HCT116 (cell line): ENCODE measurements around the gene FKBP5. TPM values are rescaled to one million over a fixed set of nuclear protein-coding genes. Genes with fewer than 3 reads are reported as not detected.

ENCODE experiments used
- ATAC-seq: fragments of 200-7000 bp; cut with Tn5 transposase; 2 replicates; pipeline ENCODE4 v1.9.1; 2020; ENCODE audit warnings: mild to moderate bottlenecking, moderate library complexity
- BruUV-seq: library from RNA; stranded (reverse); fragments of 400-500 nt; replicated peaks from 2 replicates; lab custom pipeline; 2021; lab: Mats Ljungman, UMichigan
- CTCF ChIA-PET: fragments of 300-600 bp; sonication (Branson Sonifier 250); formaldehyde crosslinking; loops from one replicate; lab custom pipeline; 2021; ENCODE audit warnings: antibody characterized with exemption; lab: Charles Lee
- POLR2A ChIA-PET: fragments of 300-600, 350-600 bp; sonication (Branson Sonifier 250); formaldehyde crosslinking; loops from one replicate; lab custom pipeline; 2021; ENCODE audit warnings: antibody characterized with exemption; lab: Charles Lee
- RAD21 ChIA-PET, 2 experiments: fragments of 300-600 bp; sonication (Branson Sonifier 250); formaldehyde crosslinking; loops; one replicate each; lab custom pipeline; 2023; ENCODE audit warnings: low total read pairs in 2 of 2; ENCODE audit not compliant: uncharacterized antibody in 2 of 2, unreplicated experiment in 2 of 2, low non-redundant PET in 1 of 2; lab: Charles Lee
- DNase-seq: peaks from one replicate; pipeline ENCODE4 v3.0.0-alpha.2; 2010; ENCODE audit warnings: low read depth, low spot score
- H2AFZ ChIP-seq: fragments of 200-600 bp; shearing (Covaris generic), sonication (generic); 2 replicates; pipeline ENCODE4 v1.6.1; 2017; ENCODE audit warnings: low read depth, mixed run types, mixed read lengths, antibody characterized with exemption, low read length; ENCODE audit not compliant: poor library complexity, severe bottlenecking
- H3K27ac ChIP-seq: 2 replicates; pipeline ENCODE4 v1.5.1; 2012; ENCODE audit warnings: low read depth, low read length
- H3K27me3 ChIP-seq: fragments of 200-600 bp; sonication (generic); 2 replicates; pipeline ENCODE4 v1.6.1; 2016; ENCODE audit warnings: mixed run types, low read length, mixed read lengths; ENCODE audit not compliant: insufficient read depth
- H3K36me3 ChIP-seq, 2 experiments: fragments of 200-500 bp in 1 of 2; fragments of 200-600 bp in 1 of 2; sonication (Bioruptor generic) in 1 of 2; sonication (generic) in 1 of 2; 2 replicates each; pipeline versions ENCODE4 v1.5.1 to v1.6.1; 2014 to 2016; ENCODE audit warnings: low read length in 2 of 2, inconsistent platforms in 1 of 2, mixed read lengths in 1 of 2, mixed run types in 1 of 2; ENCODE audit not compliant: insufficient read depth in 2 of 2, control insufficient read depth in 1 of 2
- H3K4me1 ChIP-seq, 2 experiments: fragments of 200-600 bp in 1 of 2; sonication (generic) in 1 of 2; 2 replicates each; pipeline versions ENCODE4 v1.5.1 to v1.6.1; 2012 to 2017; ENCODE audit warnings: low read length in 2 of 2, inconsistent platforms in 1 of 2, mild to moderate bottlenecking in 1 of 2, mixed read lengths in 1 of 2, mixed run types in 1 of 2, moderate library complexity in 1 of 2; ENCODE audit not compliant: insufficient read depth in 2 of 2, control insufficient read depth in 1 of 2
- H3K4me2 ChIP-seq: fragments of 200-600 bp; sonication (generic); 2 replicates; pipeline ENCODE4 v1.6.1; 2017; ENCODE audit warnings: mixed run types, low read length, mixed read lengths
- H3K4me3 ChIP-seq, 2 experiments: fragments of 200-600 bp in 1 of 2; sonication (generic) in 1 of 2; replicated peaks in 1 of 2; 2 replicates each; pipeline ENCODE4 v1.5.1; 2011 to 2016; ENCODE audit warnings: low read length in 2 of 2, control low read depth in 1 of 2, low read depth in 1 of 2, mild to moderate bottlenecking in 1 of 2, mixed read lengths in 1 of 2, mixed run types in 1 of 2
- H3K79me2 ChIP-seq: fragments of 200-600 bp; sonication (generic); 2 replicates; pipeline ENCODE4 v1.6.1; 2017; ENCODE audit warnings: mild to moderate bottlenecking, mixed run types, low read length, moderate library complexity, mixed read lengths; ENCODE audit not compliant: insufficient read depth
- H3K9ac ChIP-seq: fragments of 200-600 bp; sonication (generic); 2 replicates; pipeline ENCODE4 v1.6.1; 2016; ENCODE audit warnings: low read length, mixed read lengths
- H3K9me2 ChIP-seq: fragments of 200-600 bp; sonication (generic), shearing (Covaris generic); 2 replicates; pipeline ENCODE4 v1.6.1; 2017; ENCODE audit warnings: mixed run types, mild to moderate bottlenecking, moderate library complexity; ENCODE audit not compliant: insufficient read depth
- H3K9me3 ChIP-seq, 2 experiments: fragments of 200-500 bp in 1 of 2; fragments of 200-600 bp in 1 of 2; sonication (Bioruptor generic) in 1 of 2; sonication (generic) in 1 of 2; 2 replicates each; pipeline ENCODE4 v1.6.1; 2014 to 2017; ENCODE audit warnings: low read length in 2 of 2, mixed read lengths in 2 of 2, inconsistent platforms in 1 of 2, low read depth in 1 of 2, mild to moderate bottlenecking in 1 of 2, mixed run types in 1 of 2, moderate library complexity in 1 of 2; ENCODE audit not compliant: control insufficient read depth in 1 of 2, insufficient read depth in 1 of 2
- H4K20me1 ChIP-seq: fragments of 200-600 bp; sonication (generic), shearing (Covaris generic); 2 replicates; pipeline ENCODE4 v1.6.1; 2017; ENCODE audit warnings: mixed run types, mild to moderate bottlenecking, moderate library complexity; ENCODE audit not compliant: insufficient read depth
- CTCF ChIP-seq, 3 experiments: fragments of 200-600 bp in 1 of 3; sonication (generic) in 1 of 3; IDR thresholded peaks in 2 of 3; conservative IDR thresholded peaks in 1 of 3; 2 replicates each; pipeline ENCODE4 v1.5.1; 2012 to 2017; ENCODE audit warnings: low read depth in 2 of 3, low read length in 2 of 3, antibody characterized with exemption in 1 of 3, borderline replicate concordance in 1 of 3, control low read depth in 1 of 3, mild to moderate bottlenecking in 1 of 3, mixed read lengths in 1 of 3, mixed run types in 1 of 3, moderate library complexity in 1 of 3; ENCODE audit not compliant: insufficient read depth in 1 of 3
- EGR1 ChIP-seq: IDR thresholded peaks from 2 replicates; pipeline ENCODE4 v1.6.1; 2012; ENCODE audit warnings: low read depth
- ELF1 ChIP-seq: IDR thresholded peaks from 2 replicates; pipeline ENCODE4 v1.6.1; 2012; ENCODE audit warnings: low read depth, borderline replicate concordance
- MAX ChIP-seq: IDR thresholded peaks from 2 replicates; pipeline ENCODE4 v1.6.1; 2012
- SIN3A ChIP-seq: IDR thresholded peaks from 2 replicates; pipeline ENCODE4 v1.6.1; 2012; ENCODE audit warnings: low read depth
- SP1 ChIP-seq: IDR thresholded peaks from 2 replicates; pipeline ENCODE4 v1.6.1; 2012; ENCODE audit warnings: low read depth
- SRF ChIP-seq: IDR thresholded peaks from 2 replicates; pipeline ENCODE4 v1.6.1; 2012; ENCODE audit warnings: low read depth
- YY1 ChIP-seq: IDR thresholded peaks from 2 replicates; pipeline ENCODE4 v1.6.1; 2011; ENCODE audit warnings: low read length, low read depth, moderate library complexity, mild to moderate bottlenecking; ENCODE audit not compliant: insufficient replicate concordance; ENCODE audit errors: extremely low read depth
- ZFX ChIP-seq: fragments of 450-650 bp; IDR thresholded peaks from 2 replicates; pipeline ENCODE4 v1.6.1; 2017
- intact Hi-C: fragments of 100-400 bp; cut with micrococcal nuclease; formaldehyde crosslinking; loops from 2 replicates; pipeline ENCODE4 v1.10.0; 2022
- total RNA-seq: library from RNA; stranded (reverse); gene quantifications from one replicate; pipeline ENCODE4 v1.2.1, GENCODE V29; 2021; ENCODE audit not compliant: unreplicated experiment
- TF ChIP-seq, protein P1 (sequence below): IDR thresholded peaks from 2 replicates; pipeline ENCODE4 v1.6.1; 2012

FKBP5 gene
- total RNA-seq, 1 experiment from 2014 or later, result 50.3 TPM

GRCh38 chr6:35622283-35622682 is 66.4 kb downstream of the FKBP5 start:
- RAD21 ChIA-PET, result no interaction called here
- intact Hi-C loops, result no loop called here
- Histone ChIP-seq H3K79me2 (no peaks in the 10 kb centered on the region; the same call in 1 of the 2 replicates), H3K27me3 (no peaks in the 10 kb centered on the region), H3K9me2 (no peaks in the 10 kb centered on the region), H3K9ac (no peak overlapping the region), H3K27ac (no peak overlapping the region), H3K9me3 (no peaks in the 10 kb centered on the region)
- POLR2A ChIA-PET, result no interaction called here
- BruUV-seq, result no TSS peak
- ATAC-seq, result no peak
- TF ChIP-seq ZFX (no peak), ELF1 (no peak)
- TF ChIP-seq, all 23 proteins: peak for 0
- Histone ChIP-seq H3K36me3 (peaks cover 4 to 18% of the 10 kb centered on the region in 2 experiments), H3K4me2 (no peak overlapping the region), H2AFZ (no peak overlapping the region), H3K4me1 (peaks cover 4% of the 10 kb centered on the region in 2 experiments; a peak in 1 of 4 replicates), H4K20me1 (no peaks in the 10 kb centered on the region), H3K4me3 (no peak overlapping the region)
- CTCF ChIA-PET, result interaction anchor here (1.0 to 2.4 kb wide), 2 partner anchors 12 to 38 kb away, joined by 5 to 9 read pairs; no protein-coding TSS in a partner anchor
- DNase-seq, result no peak

DNA sequence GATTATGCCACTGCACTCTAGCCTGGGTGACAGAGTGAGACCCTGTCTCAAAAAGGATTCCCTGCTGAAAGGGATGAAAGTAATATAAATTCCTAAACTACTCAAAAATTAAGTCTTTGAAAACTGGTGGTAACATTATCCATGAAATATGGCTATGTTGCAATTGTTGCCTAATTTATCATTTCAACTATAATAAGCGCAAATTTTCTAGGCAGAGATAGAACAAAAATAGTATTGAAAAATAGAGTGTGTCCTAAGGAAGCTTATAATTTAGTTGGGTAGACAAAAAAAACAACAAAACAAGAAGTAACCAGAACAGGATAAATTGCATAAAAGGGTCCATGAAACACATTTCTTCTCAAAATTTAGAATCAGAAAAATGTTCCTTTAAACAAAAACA is 68.0 kb downstream of the FKBP5 start:
- CTCF ChIA-PET, result interaction anchor here (2.4 kb wide), 1 partner anchor 36 kb away, joined by 9 read pairs; no protein-coding TSS in a partner anchor
- H4K20me1 ChIP-seq, result no peaks in the 10 kb centered on the region
- ATAC-seq (no peak), DNase-seq (no peak)
- H2AFZ ChIP-seq, result no peak overlapping the region
- H3K36me3 ChIP-seq, result peaks cover 4 to 18% of the 10 kb centered on the region in 2 experiments
- H3K9me2 ChIP-seq, result no peaks in the 10 kb centered on the region
- H3K79me2 ChIP-seq, result no peaks in the 10 kb centered on the region
- no peak overlapping the region for H3K9ac ChIP-seq
- H3K27me3 ChIP-seq, result no peaks in the 10 kb centered on the region
- POLR2A ChIA-PET, result interaction anchor here (1.5 kb wide), 1 partner anchor 13 kb away, joined by 3 read pairs; no protein-coding TSS in a partner anchor
- H3K4me2 ChIP-seq, result no peak overlapping the region
- RAD21 ChIA-PET, result no interaction called here
- H3K4me3 ChIP-seq, result no peak overlapping the region
- H3K9me3 ChIP-seq, result no peaks in the 10 kb centered on the region
- no TSS peak for BruUV-seq
- intact Hi-C loops, result no loop called here
- TF ChIP-seq YY1, result no peak
- no peak for TF ChIP-seq SP1
- TF ChIP-seq, protein P1, sequence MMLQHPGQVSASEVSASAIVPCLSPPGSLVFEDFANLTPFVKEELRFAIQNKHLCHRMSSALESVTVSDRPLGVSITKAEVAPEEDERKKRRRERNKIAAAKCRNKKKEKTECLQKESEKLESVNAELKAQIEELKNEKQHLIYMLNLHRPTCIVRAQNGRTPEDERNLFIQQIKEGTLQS, result no peak
- TF ChIP-seq ELF1, result no peak
- TF ChIP-seq MAX, result no peak
- no peak for TF ChIP-seq SRF
- TF ChIP-seq CTCF (IDR thresholded peaks at IDR 0.05 in 2 of 3, conservative IDR thresholded peaks at IDR 0.05 in 1 of 3; ENCODE audit: borderline replicate concordance in 1 of 3, insufficient read depth in 1 of 3, low read depth in 2 of 3, low read length in 2 of 3), result no peak
- TF ChIP-seq SIN3A, result no peak
- no peak for TF ChIP-seq EGR1
- peaks cover 4% of the 10 kb centered on the region in 2 experiments; a peak in 1 of 4 replicates for H3K4me1 ChIP-seq
- H3K27ac ChIP-seq, result no peak overlapping the region
